GM19193 (cell line): ENCODE data around the gene TENT4A.

ENCODE experiments used
- POLR2A ChIP-seq: IDR thresholded peaks from 4 replicates; pipeline ENCODE4 v1.6.1; 2011; ENCODE audit not compliant: insufficient read depth, insufficient read length; ENCODE audit errors: extremely low read depth

Gene TENT4A

DNA sequence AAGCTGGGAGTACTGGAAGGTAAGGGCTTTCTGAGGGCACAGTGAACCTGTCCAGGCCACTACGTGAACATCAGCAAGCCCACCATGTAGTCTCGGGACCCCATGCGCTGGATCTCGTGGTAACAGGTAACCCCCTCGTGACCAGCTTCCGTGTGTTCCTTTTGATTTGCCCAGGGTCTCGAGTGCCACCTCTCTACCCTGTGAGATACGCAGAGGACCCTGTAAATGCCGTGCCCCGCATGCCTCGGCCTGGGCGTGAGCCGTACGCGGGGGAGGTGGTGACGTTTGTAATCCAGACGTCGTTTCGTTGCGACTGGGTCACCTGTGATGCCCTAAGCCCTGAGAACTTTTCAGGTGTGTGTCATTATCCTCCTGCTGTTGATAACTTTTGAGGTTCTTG is 45.5 kb downstream of the TENT4A start:
- TF ChIP-seq POLR2A = no peak

DNA sequence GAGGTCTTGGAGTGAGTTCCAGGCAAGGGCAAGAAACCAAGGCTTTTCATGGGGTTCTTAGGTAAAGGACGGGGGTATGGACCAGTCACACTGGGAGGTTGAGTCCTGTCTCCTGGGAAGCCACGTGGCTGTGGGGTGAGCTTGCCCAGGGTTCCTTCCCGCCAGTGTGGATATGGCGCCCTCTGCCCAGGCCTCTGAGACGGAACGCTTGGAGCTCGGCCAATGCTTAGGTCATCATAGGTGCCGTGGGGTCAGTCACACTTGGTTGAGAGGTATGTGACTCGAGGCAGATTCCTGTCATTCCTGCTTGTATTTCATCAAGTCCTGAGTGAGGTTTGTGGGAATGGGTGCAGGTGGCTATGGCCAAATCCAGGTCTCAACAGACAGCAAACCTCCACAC is 46.2 kb downstream of the TENT4A start:
- no peak for TF ChIP-seq POLR2A

GRCh38 chr5:6759983-6760382 is 46.8 kb downstream of the TENT4A start:
- TF ChIP-seq POLR2A = no peak

DNA sequence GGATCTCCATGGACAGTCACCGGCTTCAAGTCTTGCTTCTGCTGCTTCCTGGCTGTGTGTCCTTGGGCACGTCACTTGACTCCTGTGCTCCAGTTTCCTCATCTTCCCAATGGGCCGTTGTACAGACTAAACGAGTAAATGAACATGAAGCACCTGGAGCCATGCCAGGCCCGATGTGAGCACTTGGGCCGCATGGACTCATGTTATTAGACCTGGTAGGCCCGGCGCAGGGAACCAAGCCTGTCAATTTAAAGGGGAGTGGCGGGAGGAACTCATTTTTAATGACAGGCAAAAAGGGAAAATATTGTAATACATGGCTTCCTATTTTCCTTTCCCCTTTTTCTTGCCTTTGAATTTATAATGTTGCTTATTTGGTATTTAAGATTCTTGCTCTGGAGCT is 47.5 kb downstream of the TENT4A start:
- no peak for TF ChIP-seq POLR2A

- TF ChIP-seq POLR2A = no peak
Measured at GRCh38 chr5:6761333-6761732, 48.1 kb downstream of the TENT4A start.

DNA sequence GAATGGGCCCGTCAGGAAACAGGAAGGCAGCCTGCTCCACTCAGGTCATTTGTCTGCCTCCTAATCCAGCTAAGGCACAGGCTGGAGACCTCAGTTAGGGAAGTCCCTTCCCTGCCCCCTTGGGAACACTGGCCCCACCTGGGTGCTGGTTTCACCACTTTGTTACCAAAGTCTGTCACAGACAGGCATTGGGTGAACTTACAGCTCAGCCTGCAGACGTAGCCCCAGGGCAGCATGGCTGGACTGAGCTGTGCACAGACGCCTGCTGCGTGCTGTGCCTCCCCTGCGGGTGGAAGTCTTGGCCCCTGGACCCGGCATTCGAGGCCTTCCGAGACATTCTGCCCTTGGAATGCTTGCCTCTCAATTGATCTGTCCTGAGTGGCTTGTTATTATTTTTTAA is 48.9 kb downstream of the TENT4A start:
- no peak for TF ChIP-seq POLR2A

DNA sequence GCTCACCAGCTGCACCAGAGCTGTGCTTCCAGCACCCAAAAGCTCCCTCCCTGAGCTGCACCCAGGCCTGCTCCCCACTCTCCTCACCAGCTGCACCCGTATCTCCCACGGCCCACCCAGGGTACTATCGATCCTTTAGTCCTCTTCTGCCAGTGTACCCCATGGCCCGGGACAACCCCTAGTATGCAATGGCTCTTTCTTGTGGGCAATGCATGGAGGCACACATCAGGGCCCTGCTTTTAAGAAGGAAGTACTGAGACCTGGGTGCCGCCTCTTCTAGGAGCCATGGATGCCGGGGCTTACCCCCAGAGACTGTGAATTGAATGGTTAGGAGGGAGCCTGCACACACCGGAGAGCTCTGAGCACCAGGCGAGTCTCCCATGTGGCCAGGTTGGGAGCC is 49.5 kb downstream of the TENT4A start:
- TF ChIP-seq POLR2A = no peak

DNA sequence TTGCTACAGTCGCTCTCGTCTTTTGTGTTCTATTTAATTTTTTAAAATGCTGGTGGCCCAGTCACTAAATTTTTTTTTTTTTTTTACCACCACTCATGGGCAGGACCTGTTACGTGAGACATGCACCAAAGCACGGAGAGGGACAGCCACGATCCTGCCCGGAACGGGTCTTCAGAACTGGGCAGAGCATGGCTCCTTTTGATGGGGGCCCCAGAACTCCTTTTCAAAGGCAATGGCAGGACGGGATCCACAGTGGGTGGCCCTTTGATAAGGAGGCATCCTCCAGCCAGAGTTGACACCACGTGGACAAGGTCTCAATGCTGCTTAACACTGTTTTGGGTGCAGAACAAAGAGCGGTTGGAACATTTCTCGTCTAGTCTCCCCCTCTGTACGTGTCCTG is 50.0 kb downstream of the TENT4A start:
- TF ChIP-seq POLR2A = no peak

- no peak for TF ChIP-seq POLR2A
Measured at GRCh38 chr5:6765612-6766525, 52.6 kb downstream of the TENT4A start.

DNA sequence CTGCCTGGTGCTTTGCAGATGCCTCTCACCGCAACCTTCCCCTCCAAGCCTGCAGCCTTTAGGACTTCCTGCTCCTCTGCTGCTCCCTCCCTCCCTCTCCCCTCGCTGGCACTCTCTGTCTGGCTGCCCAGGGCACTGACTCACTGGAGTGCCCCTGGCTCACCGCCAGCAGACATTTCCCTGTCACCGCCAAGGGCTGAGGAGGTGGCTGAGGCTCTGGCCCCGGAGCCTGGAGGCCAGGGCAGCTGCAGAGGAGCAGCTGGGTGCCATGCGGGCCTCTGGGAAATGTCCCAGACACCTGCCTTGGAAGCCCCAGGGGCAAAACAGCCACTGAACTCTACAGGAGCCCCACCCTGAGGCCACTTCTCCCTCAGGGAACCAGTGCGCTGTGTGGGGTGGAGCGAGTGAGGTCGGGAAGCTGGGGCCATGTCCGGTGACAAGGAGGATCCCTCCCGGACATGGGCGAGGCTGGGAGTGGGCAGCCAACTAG is 53.4 kb downstream of the TENT4A start:
- no peak for TF ChIP-seq POLR2A

DNA sequence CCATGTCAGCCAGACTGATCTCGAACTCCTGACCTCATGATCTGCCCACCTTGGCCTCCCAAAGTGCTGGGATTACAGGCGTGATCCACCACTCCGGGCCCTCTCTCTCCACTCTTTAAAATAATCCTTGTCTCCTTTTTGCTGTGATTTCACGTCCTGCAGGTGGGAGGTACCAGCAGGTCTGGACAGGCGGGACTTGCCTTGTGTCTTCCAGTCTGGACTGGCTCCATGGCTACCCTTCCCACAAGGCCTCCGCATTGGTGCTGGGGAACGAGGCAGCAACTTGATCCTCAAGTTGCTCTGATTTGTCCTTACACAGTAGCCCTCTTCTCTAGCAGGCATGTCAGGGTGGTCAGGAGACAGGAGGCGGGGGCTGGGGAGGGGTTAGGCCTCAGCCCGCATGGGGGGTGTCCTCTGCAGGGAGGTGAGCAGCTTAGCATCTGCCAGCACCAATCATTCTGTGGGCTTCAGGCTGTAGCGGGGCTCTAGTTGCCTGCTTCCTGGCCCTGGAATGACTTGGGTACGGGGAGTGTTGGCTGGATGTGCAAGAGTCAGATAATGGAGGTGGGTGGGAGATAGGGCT is 54.3 kb downstream of the TENT4A start:
- TF ChIP-seq POLR2A = no peak

- no peak for TF ChIP-seq POLR2A
Measured at GRCh38 chr5:6768590-6769230, 55.5 kb downstream of the TENT4A start.

- no peak for TF ChIP-seq POLR2A
Measured at GRCh38 chr5:6770826-6771607, 57.8 kb downstream of the TENT4A start.

DNA sequence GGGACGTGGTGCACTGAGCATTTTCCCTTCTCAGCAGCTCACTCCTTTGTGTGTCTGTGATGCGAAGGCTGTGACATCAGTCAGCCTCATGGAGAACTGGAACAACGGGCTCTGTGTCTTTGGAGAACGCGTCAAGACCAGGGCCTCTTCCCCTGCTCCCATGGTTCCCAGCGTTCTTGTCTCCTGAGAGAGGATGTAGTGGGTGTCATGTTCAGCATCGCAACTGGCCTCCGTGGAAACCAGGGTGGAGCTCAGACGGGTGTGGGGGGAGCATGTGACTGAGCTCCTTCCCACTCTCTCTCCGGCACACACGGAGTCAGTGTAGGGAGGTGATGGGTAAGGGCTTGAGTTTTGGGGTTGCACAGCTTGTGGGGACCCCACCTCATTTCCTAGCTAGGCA is 59.7 kb downstream of the TENT4A start:
- no peak for TF ChIP-seq POLR2A
